Adipocyte (in vitro differentiated cells): ENCODE results near the gene KCNJ1.

ENCODE experiments used
- DNase-seq: peaks from one replicate; pipeline ENCODE4 v3.0.0-alpha.2; 2015; ENCODE audit warnings: low read depth
- H3K27me3 ChIP-seq: replicated peaks from 2 replicates; pipeline ENCODE4 v1.7.0; 2013; ENCODE audit warnings: mild to moderate bottlenecking, low read length, moderate library complexity; ENCODE audit not compliant: control insufficient read depth, insufficient read depth
- H3K36me3 ChIP-seq: 2 replicates; pipeline ENCODE4 v1.7.0; 2013; ENCODE audit warnings: low read length, mild to moderate bottlenecking, moderate library complexity; ENCODE audit not compliant: control insufficient read depth, insufficient read depth, severe bottlenecking
- H3K4me1 ChIP-seq: 2 replicates; pipeline ENCODE4 v1.7.0; 2013; ENCODE audit warnings: mild to moderate bottlenecking, low read length, moderate library complexity; ENCODE audit not compliant: control insufficient read depth, insufficient read depth
- H3K4me3 ChIP-seq: 2 replicates; pipeline ENCODE4 v1.7.0; 2013; ENCODE audit warnings: mild to moderate bottlenecking, low read length, moderate library complexity
- H3K9ac ChIP-seq: 2 replicates; pipeline ENCODE4 v1.7.0; 2013; ENCODE audit warnings: mild to moderate bottlenecking, low read length, moderate library complexity
- H3K9me3 ChIP-seq: 2 replicates; pipeline ENCODE4 v1.7.0; 2013; ENCODE audit warnings: mild to moderate bottlenecking, low read length, moderate library complexity; ENCODE audit not compliant: control insufficient read depth

The KCNJ1 gene

GRCh38 chr11:128843198-128843785 lies 23.8 kb downstream of the KCNJ1 start:
- no peak overlapping the region for H3K9ac ChIP-seq
- no peak for DNase-seq
- H3K4me3 ChIP-seq = no peak overlapping the region

GRCh38 chr11:128841461-128842072 lies 25.5 kb downstream of the KCNJ1 start:
- Histone ChIP-seq H3K4me3 (no peak overlapping the region), H3K9ac (no peak overlapping the region), H3K4me1 (no peaks in the 10 kb centered on the region), H3K27me3 (peaks cover 61% of the 10 kb centered on the region), H3K36me3 (no peaks in the 10 kb centered on the region), H3K9me3 (peaks cover 5% of the 10 kb centered on the region)
- no peak for DNase-seq

More at GRCh38 chr11:128843198-128843785, 23.8 kb downstream of the KCNJ1 start:
- H3K9me3 ChIP-seq = peaks cover 5% of the 10 kb centered on the region
- H3K4me1 ChIP-seq = no peaks in the 10 kb centered on the region
- H3K27me3 ChIP-seq = peaks cover 59% of the 10 kb centered on the region
- H3K36me3 ChIP-seq = no peaks in the 10 kb centered on the region

GRCh38 chr11:128840783-128841182 lies 26.3 kb downstream of the KCNJ1 start:
- Histone ChIP-seq H3K4me1 (no peaks in the 10 kb centered on the region), H3K9me3 (peaks cover 5% of the 10 kb centered on the region), H3K36me3 (no peaks in the 10 kb centered on the region), H3K27me3 (peaks cover 53% of the 10 kb centered on the region), H3K4me3 (no peak overlapping the region), H3K9ac (no peak overlapping the region)
- no peak for DNase-seq

GRCh38 chr11:128840137-128840536 lies 27.0 kb downstream of the KCNJ1 start:
- no peaks in the 10 kb centered on the region for H3K36me3 ChIP-seq
- no peaks in the 10 kb centered on the region for H3K4me1 ChIP-seq
- H3K27me3 ChIP-seq = peaks cover 46% of the 10 kb centered on the region
- H3K9me3 ChIP-seq = peaks cover 5% of the 10 kb centered on the region
- H3K4me3 ChIP-seq = no peak overlapping the region
- DNase-seq = no peak
- no peak overlapping the region for H3K9ac ChIP-seq

GRCh38 chr11:128839081-128839480 lies 28.0 kb downstream of the KCNJ1 start:
- Histone ChIP-seq H3K4me1 (no peaks in the 10 kb centered on the region), H3K4me3 (no peak overlapping the region), H3K9ac (no peak overlapping the region), H3K36me3 (no peaks in the 10 kb centered on the region), H3K27me3 (peaks cover 45% of the 10 kb centered on the region), H3K9me3 (peaks cover 5% of the 10 kb centered on the region)
- no peak for DNase-seq

GRCh38 chr11:128837627-128838026 lies 29.5 kb downstream of the KCNJ1 start:
- no peaks in the 10 kb centered on the region for H3K4me1 ChIP-seq
- peaks cover 5% of the 10 kb centered on the region for H3K9me3 ChIP-seq
- no peaks in the 10 kb centered on the region for H3K36me3 ChIP-seq
- H3K27me3 ChIP-seq = peaks cover 32% of the 10 kb centered on the region
- no peak for DNase-seq
- no peak overlapping the region for H3K9ac ChIP-seq
- H3K4me3 ChIP-seq = no peak overlapping the region

- H3K4me1 ChIP-seq = no peaks in the 10 kb centered on the region
- no peaks in the 10 kb centered on the region for H3K9me3 ChIP-seq
- no peak overlapping the region for H3K4me3 ChIP-seq
- no peaks in the 10 kb centered on the region for H3K36me3 ChIP-seq
- DNase-seq = no peak
- no peak overlapping the region for H3K9ac ChIP-seq
- H3K27me3 ChIP-seq = peaks cover 25% of the 10 kb centered on the region
Measured at GRCh38 chr11:128835741-128836430, 31.2 kb downstream of the KCNJ1 start.

- Histone ChIP-seq H3K9me3 (no peaks in the 10 kb centered on the region), H3K9ac (no peak overlapping the region)
- no peak for DNase-seq
Measured at GRCh38 chr11:128834157-128834556, 32.9 kb downstream of the KCNJ1 start.

GRCh38 chr11:128832121-128832497 lies 35.0 kb downstream of the KCNJ1 start:
- DNase-seq = no peak

More at GRCh38 chr11:128834157-128834556, 32.9 kb downstream of the KCNJ1 start:
- Histone ChIP-seq H3K4me1 (no peaks in the 10 kb centered on the region), H3K4me3 (no peak overlapping the region), H3K27me3 (peaks cover 22% of the 10 kb centered on the region), H3K36me3 (no peaks in the 10 kb centered on the region)

GRCh38 chr11:128831174-128832120 lies 35.6 kb downstream of the KCNJ1 start:
- no peak overlapping the region for H3K4me3 ChIP-seq
- no peaks in the 10 kb centered on the region for H3K36me3 ChIP-seq
- peaks cover 11% of the 10 kb centered on the region for H3K4me1 ChIP-seq
- H3K9ac ChIP-seq = no peak overlapping the region
- H3K9me3 ChIP-seq = no peaks in the 10 kb centered on the region
- DNase-seq = peak; percentile 92
- H3K27me3 ChIP-seq = peaks cover 12% of the 10 kb centered on the region

More at GRCh38 chr11:128832121-128832497, 35.0 kb downstream of the KCNJ1 start:
- Histone ChIP-seq H3K9ac (no peak overlapping the region), H3K4me1 (peaks cover 11% of the 10 kb centered on the region), H3K9me3 (no peaks in the 10 kb centered on the region), H3K27me3 (peaks cover 12% of the 10 kb centered on the region), H3K36me3 (no peaks in the 10 kb centered on the region), H3K4me3 (no peak overlapping the region)
